Measurements from ENCODE around the gene MCL1. TPM values are rescaled to one million over a fixed set of nuclear protein-coding genes. Genes with fewer than 3 reads are reported as not detected.

Gene MCL1
- total and polyA plus RNA-seq, 10 of the 15 experiments (the other 5 are each of a cell fraction or from before 2014, with no cell fraction given): 18.1 to 148 (median 86.4) TPM

DNA sequence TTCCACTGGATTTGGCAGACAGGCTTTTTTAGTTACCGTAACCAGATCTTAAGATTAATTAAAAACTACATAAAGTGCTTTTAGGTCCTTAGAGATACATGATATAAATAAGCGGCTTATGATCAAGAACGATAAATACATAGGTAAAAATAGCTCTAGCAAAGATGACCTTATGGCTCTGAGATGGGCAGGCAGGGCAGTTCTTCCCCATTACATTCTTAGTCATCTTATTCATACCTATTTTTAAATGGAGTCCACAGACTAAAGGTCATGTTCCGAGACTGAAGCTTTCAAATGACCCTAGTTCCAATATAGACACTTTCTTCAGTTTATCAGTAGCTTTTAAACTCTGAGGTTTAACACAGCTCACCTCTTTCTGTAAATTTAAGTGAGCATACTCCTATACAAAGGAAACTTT lies 4.3 kb downstream of the MCL1 start:
- Histone ChIP-seq H3K27ac (ENCODE audit: control insufficient read depth, insufficient read depth) (peak overlapping the region; percentile 96), H3K27me3 (replicated peaks in 1 of 2; ENCODE audit: control insufficient read depth in 2 of 2, insufficient read depth in 2 of 2, low read length in 1 of 2) (no peaks in the 10 kb centered on the region), H3K9ac (ENCODE audit: control insufficient read depth, insufficient read depth, low read length) (peak overlapping the region; percentile 93), H3K4me3 (peak overlapping the region; percentile 85), H3K4me2 (ENCODE audit: control insufficient read depth, insufficient read depth) (peak overlapping the region; percentile 48), H3K79me2 (ENCODE audit: control insufficient read depth, insufficient read depth, low read length) (peaks cover 95% of the 10 kb centered on the region), H2AFZ (ENCODE audit: control insufficient read depth, low read depth, low read length) (no peak overlapping the region), H3K9me3 (replicated peaks; ENCODE audit: control insufficient read depth, insufficient read depth, low read length) (no peaks in the 10 kb centered on the region), H4K20me1 (ENCODE audit: control insufficient read depth, insufficient read depth) (peaks cover 12% of the 10 kb centered on the region), H3K4me1 (ENCODE audit: control insufficient read depth, insufficient read depth, low read length) (peaks cover 22% of the 10 kb centered on the region), H3K36me3 (ENCODE audit: control insufficient read depth in 2 of 2, insufficient read depth in 2 of 2, low read length in 1 of 2) (peaks cover 9 to 12% of the 10 kb centered on the region in 2 experiments)
- BruUV-seq (replicated peaks): no TSS peak
- no peak for FAIRE-seq
- in situ Hi-C loops (cut with MboI) (no loop called here), intact Hi-C loops (cut with micrococcal nuclease; ENCODE audit: unreplicated experiment) (loop anchor here (1.0 kb wide), 1 partner anchor 12 kb away; no protein-coding TSS in a partner anchor)
- 2% methylated on average over 4 of the region's 4 CpGs for WGBS (ENCODE audit: insufficient coverage, insufficient replicate concordance, low lambda C conversion rate, missing lambda C conversion rate)
- RAD21 ChIA-PET (ENCODE audit: unreplicated experiment): interaction anchor here (0.6 to 14.4 kb wide), 7 partner anchors 10 to 421 kb away, joined by 3 to 387 read pairs (median 4); partner anchors contain the start of genes ENSA and GOLPH3L
- no peak for DNase-seq (ENCODE audit: low read depth, low spot score)
- ATAC-seq: no peak
- SMC1A ChIA-PET (ENCODE audit: uncharacterized antibody, unreplicated experiment): interaction anchor here (2.8 to 13.6 kb wide), 3 partner anchors 12 to 44 kb away, joined by 7 to 388 read pairs (median 27); no protein-coding TSS in a partner anchor
- POLR2A ChIA-PET: interaction anchor here (0.7 to 10.5 kb wide), 3 partner anchors 9 to 37 kb away, joined by 3 to 324 read pairs (median 21); no protein-coding TSS in a partner anchor
- CTCF ChIA-PET: interaction anchor here (3.8 to 16.3 kb wide), 2 partner anchors 11 to 46 kb away, joined by 28 to 289 read pairs; no protein-coding TSS in a partner anchor
- TF ChIP-seq MXI1 (IDR thresholded peaks at IDR 0.05; ENCODE audit: low read depth, low read length): no peak
- TF ChIP-seq, protein P1, sequence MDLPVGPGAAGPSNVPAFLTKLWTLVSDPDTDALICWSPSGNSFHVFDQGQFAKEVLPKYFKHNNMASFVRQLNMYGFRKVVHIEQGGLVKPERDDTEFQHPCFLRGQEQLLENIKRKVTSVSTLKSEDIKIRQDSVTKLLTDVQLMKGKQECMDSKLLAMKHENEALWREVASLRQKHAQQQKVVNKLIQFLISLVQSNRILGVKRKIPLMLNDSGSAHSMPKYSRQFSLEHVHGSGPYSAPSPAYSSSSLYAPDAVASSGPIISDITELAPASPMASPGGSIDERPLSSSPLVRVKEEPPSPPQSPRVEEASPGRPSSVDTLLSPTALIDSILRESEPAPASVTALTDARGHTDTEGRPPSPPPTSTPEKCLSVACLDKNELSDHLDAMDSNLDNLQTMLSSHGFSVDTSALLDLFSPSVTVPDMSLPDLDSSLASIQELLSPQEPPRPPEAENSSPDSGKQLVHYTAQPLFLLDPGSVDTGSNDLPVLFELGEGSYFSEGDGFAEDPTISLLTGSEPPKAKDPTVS (IDR thresholded peaks at IDR 0.05; ENCODE audit: low read depth, low read length): no peak
- TF ChIP-seq, protein P2, sequence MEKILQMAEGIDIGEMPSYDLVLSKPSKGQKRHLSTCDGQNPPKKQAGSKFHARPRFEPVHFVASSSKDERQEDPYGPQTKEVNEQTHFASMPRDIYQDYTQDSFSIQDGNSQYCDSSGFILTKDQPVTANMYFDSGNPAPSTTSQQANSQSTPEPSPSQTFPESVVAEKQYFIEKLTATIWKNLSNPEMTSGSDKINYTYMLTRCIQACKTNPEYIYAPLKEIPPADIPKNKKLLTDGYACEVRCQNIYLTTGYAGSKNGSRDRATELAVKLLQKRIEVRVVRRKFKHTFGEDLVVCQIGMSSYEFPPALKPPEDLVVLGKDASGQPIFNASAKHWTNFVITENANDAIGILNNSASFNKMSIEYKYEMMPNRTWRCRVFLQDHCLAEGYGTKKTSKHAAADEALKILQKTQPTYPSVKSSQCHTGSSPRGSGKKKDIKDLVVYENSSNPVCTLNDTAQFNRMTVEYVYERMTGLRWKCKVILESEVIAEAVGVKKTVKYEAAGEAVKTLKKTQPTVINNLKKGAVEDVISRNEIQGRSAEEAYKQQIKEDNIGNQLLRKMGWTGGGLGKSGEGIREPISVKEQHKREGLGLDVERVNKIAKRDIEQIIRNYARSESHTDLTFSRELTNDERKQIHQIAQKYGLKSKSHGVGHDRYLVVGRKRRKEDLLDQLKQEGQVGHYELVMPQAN (conservative IDR thresholded peaks at IDR 0.05): no peak
- TF ChIP-seq NBN (IDR thresholded peaks at IDR 0.05): no peak
- TF ChIP-seq HDGF (IDR thresholded peaks at IDR 0.05): no peak
- no peak for TF ChIP-seq TAF1 (IDR thresholded peaks at IDR 0.05; ENCODE audit: borderline replicate concordance, low read depth, low read length)
- no peak for TF ChIP-seq DPF2 (IDR thresholded peaks at IDR 0.05)
- no peak for TF ChIP-seq IKZF2 (IDR thresholded peaks at IDR 0.05)
- no peak for TF ChIP-seq RB1 (IDR thresholded peaks at IDR 0.05; ENCODE audit: borderline replicate concordance)
- TF ChIP-seq, protein P3, sequence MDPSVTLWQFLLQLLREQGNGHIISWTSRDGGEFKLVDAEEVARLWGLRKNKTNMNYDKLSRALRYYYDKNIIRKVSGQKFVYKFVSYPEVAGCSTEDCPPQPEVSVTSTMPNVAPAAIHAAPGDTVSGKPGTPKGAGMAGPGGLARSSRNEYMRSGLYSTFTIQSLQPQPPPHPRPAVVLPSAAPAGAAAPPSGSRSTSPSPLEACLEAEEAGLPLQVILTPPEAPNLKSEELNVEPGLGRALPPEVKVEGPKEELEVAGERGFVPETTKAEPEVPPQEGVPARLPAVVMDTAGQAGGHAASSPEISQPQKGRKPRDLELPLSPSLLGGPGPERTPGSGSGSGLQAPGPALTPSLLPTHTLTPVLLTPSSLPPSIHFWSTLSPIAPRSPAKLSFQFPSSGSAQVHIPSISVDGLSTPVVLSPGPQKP (IDR thresholded peaks at IDR 0.05; ENCODE audit: low read depth, low read length): no peak
- TF ChIP-seq SREBF1 (IDR thresholded peaks at IDR 0.05; ENCODE audit: low read length): no peak
- no peak for TF ChIP-seq MYC (IDR thresholded peaks at IDR 0.05; ENCODE audit: insufficient read depth, insufficient read length, insufficient replicate concordance, low read length, severe bottlenecking)
- TF ChIP-seq SMARCA5 (IDR thresholded peaks at IDR 0.05): no peak
- TF ChIP-seq ZNF274 (IDR thresholded peaks at IDR 0.05; ENCODE audit: insufficient read depth, insufficient read length): no peak
- no peak for TF ChIP-seq ZNF622 (IDR thresholded peaks at IDR 0.05)
- no peak for TF ChIP-seq NFIC (IDR thresholded peaks at IDR 0.05; ENCODE audit: low read depth, low read length)
- peak; percentile 52; the same call in 1 of the 2 replicates for TF ChIP-seq NR2F1 (conservative IDR thresholded peaks at IDR 0.05)
